Measurements from ENCODE around the gene ABAT. TPM values are rescaled to one million over a fixed set of nuclear protein-coding genes. Genes with fewer than 3 reads are reported as not detected.
A peak's percentile ranks its signal among the peaks of the same experiment; 100 is the strongest.
"Not testable (repeated sequence)": the region's sequence is repeated elsewhere in the genome, so short reads cannot be mapped to it uniquely, and the experiment has no call there.

The ABAT gene
- total RNA-seq, 4 donors from 2014 or later: 2.0 to 8.5 (median 5.9) TPM

DNA sequence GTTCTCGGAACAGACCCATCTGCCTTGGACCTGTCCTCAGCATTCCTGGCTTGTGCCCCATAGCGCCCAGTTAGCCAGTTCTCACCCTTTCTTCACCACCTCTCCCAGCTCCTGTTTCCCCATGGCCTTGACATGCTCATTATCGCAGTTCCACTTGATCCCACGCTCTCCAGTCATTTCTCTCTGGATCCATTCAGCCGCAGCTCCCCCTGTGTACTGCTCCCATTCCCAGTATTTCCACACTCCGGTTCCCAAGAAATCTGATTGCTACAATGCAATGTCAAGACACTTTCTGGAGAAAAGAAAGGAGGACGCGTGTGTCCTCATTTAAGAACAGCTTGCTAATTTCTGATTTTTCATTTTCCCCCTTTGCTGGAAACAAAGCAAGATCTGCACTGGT is 67.7 kb downstream of the ABAT start:
- 77% methylated on average over 8 of the region's 8 CpGs for WGBS
- no peaks in the 10 kb centered on the region for H3K27me3 ChIP-seq
- no peaks in the 10 kb centered on the region for H3K36me3 ChIP-seq
- no peak for DNase-seq (ENCODE audit: low spot score in 2 of 2)
- no peak overlapping the region for H3K27ac ChIP-seq
- no peak overlapping the region for H3K4me3 ChIP-seq
- no peaks in the 10 kb centered on the region for H3K4me1 ChIP-seq
- H3K9me3 ChIP-seq: no peaks in the 10 kb centered on the region
- TF ChIP-seq, protein P1, sequence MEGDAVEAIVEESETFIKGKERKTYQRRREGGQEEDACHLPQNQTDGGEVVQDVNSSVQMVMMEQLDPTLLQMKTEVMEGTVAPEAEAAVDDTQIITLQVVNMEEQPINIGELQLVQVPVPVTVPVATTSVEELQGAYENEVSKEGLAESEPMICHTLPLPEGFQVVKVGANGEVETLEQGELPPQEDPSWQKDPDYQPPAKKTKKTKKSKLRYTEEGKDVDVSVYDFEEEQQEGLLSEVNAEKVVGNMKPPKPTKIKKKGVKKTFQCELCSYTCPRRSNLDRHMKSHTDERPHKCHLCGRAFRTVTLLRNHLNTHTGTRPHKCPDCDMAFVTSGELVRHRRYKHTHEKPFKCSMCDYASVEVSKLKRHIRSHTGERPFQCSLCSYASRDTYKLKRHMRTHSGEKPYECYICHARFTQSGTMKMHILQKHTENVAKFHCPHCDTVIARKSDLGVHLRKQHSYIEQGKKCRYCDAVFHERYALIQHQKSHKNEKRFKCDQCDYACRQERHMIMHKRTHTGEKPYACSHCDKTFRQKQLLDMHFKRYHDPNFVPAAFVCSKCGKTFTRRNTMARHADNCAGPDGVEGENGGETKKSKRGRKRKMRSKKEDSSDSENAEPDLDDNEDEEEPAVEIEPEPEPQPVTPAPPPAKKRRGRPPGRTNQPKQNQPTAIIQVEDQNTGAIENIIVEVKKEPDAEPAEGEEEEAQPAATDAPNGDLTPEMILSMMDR (IDR thresholded peaks at IDR 0.05): no peak
- TF ChIP-seq POLR2A (IDR thresholded peaks at IDR 0.05) (no peak), POLR2AphosphoS5 (IDR thresholded peaks at IDR 0.05) (no peak), EP300 (IDR thresholded peaks at IDR 0.05) (no peak)

DNA sequence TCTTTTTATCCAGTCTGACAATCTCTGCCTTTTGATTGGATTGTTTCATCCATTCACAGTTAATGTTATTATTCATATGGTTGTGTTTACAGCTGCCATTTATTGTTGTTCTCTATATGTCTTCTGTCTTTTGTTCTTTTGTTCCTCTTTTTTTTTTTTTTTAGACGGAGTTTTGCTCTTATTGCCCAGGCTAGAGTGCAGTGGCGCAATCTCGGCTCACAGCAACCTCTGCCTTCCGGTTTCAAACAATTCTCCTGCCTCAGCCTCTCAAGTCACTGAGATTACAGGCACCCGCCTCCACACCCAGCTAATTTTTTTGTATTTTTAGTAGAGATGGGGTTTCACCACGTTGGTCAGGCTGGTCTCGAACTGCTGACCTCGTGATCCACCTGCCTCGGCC is 74.5 kb downstream of the ABAT start:
- H3K27ac ChIP-seq; DNase-seq (ENCODE audit: low spot score in 2 of 2); H3K36me3 ChIP-seq; H3K4me3 ChIP-seq; H3K27me3 ChIP-seq; H3K9me3 ChIP-seq; H3K4me1 ChIP-seq: not testable (repeated sequence)
- 90% methylated on average over 9 of the region's 9 CpGs for WGBS

DNA sequence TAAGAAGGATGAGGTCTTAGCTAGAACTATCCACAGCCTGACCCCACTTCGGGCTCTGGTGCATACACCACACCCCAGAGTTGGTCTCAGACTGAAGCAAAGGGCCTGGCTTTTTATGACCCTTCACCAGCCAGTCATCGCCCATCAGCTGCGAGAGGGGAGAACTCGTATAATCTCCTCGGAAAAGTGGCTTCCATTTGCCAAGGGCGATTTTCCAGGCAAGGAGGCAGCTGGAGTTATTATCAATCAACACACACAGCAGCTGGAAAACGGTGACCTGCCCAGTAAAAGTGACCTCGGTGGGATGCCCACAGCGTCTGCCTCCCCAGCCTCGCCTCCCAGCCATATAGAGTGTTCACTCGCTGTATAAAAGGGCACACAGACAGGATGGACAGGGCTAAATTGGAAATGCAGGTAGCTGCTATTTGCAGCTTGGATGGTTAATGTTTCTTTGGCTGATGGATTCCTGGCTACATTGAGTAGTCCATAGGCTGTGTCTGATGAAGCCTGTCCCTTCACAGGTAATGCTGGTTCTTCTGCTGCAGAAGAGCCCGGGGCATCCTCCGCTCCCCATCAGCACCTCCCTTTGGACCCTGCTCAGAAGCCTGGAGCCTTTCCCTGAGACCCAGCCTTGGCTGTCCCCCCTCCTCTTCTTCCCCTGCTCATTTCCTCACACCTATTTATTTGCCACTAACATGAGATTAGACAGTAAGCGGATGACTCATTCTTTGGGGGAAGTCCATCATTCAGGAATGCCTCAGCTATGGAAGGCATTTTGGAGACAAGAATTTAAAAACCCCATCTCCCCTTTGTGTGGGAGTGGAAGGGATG is 77.3 kb downstream of the ABAT start:
- TF ChIP-seq, protein P1 (IDR thresholded peaks at IDR 0.05): no peak
- no peak for TF ChIP-seq POLR2AphosphoS5 (IDR thresholded peaks at IDR 0.05)
- no peak for TF ChIP-seq EP300 (IDR thresholded peaks at IDR 0.05)
- no peak for TF ChIP-seq POLR2A (IDR thresholded peaks at IDR 0.05)

DNA sequence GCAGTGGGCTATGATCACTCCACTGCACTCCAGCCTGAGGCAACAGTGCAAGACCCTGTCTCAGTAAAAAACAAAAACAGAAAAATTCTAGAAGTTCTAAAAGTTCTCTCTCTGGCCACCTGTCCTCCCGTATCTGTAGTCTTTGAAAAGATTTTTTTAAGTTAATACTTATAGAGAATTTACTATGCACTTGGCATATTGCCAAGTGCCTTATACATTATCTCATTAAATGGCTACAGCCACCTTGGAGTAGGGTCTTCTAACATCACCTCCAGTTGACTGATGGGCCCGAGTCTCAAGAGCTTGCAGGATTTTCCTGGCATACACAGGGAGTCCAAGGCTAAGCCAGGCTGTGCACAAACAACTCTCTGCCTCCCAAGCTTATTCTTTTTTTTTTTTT is 78.3 kb downstream of the ABAT start:
- Histone ChIP-seq H3K4me1 (no peaks in the 10 kb centered on the region), H3K27me3 (no peaks in the 10 kb centered on the region), H3K9me3 (no peaks in the 10 kb centered on the region), H3K36me3 (peaks cover 11% of the 10 kb centered on the region), H3K27ac (no peak overlapping the region), H3K4me3 (no peak overlapping the region)
- TF ChIP-seq, protein P1 (IDR thresholded peaks at IDR 0.05): no peak
- no peak for TF ChIP-seq POLR2A (IDR thresholded peaks at IDR 0.05)
- WGBS: 31% methylated on average over 2 of the region's 2 CpGs
- DNase-seq (ENCODE audit: low spot score in 2 of 2): no peak

More for the DNA sequence above, 77.3 kb downstream of the ABAT start:
- Histone ChIP-seq H3K4me3 (no peak overlapping the region), H3K36me3 (peaks cover 9% of the 10 kb centered on the region), H3K27me3 (no peaks in the 10 kb centered on the region), H3K9me3 (no peaks in the 10 kb centered on the region), H3K27ac (no peak overlapping the region), H3K4me1 (no peaks in the 10 kb centered on the region)
- DNase-seq (ENCODE audit: low spot score in 2 of 2): peak in 1 of 2 donors; percentile 30
- 52% methylated on average over 14 of the region's 14 CpGs for WGBS

DNA sequence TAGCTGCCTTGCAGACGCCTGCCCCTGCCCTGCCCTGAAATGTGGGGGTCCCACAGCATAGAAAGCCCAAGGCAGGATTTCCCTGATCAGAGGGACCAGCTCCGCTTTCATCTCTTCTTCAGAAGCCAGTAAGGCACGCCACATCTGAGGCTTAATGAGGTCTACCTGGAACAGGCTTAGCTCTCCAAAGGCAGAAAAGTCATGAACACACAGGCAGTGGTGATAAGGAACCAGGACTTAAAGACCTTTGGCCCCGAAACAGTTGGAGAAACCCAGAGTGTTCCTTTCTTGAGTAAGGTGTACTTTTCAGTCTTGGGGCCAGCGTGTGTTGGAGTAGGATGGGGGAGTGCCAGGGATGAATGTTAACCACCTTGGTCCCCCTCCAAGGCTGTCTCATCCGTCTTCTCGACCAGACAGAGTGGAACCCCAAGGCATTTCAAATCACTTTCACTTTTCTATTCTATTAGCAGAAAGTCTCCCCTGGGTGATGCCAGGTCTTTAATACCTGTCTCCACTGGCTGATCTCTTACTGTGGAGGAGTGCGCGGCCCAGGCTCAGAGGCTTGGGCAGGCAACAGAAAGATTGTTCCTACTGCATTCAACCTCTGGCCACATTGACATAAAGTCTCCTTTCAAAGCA is 79.1 kb downstream of the ABAT start:
- TF ChIP-seq EP300 (IDR thresholded peaks at IDR 0.05) (no peak), POLR2AphosphoS5 (IDR thresholded peaks at IDR 0.05) (no peak)
- Histone ChIP-seq H3K4me3 (no peak overlapping the region), H3K27me3 (no peaks in the 10 kb centered on the region), H3K36me3 (peaks cover 12% of the 10 kb centered on the region), H3K27ac (no peak overlapping the region), H3K9me3 (no peaks in the 10 kb centered on the region), H3K4me1 (no peaks in the 10 kb centered on the region)
- WGBS: 52% methylated on average over 9 of the region's 9 CpGs
- DNase-seq (ENCODE audit: low spot score in 2 of 2): peak in 1 of 2 donors; percentile 16

DNA sequence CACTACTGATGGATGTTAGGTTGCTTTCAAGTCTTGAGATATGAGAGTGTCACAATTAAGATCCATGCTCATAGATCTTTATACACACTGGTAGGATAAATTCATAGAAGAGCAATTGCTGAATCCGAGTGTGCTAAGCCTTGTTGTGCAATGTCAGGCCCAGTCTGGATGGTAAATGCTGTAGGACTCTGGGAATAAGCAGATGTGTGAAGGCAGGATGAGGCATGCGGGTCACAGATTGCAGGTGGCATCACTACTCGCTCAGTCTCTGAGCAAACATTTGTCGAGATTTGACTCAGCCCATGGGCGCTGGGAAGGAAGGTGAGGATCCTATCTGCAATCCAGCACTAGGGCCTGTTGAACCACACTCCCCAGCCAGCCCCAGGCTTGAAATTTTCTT is 82.3 kb downstream of the ABAT start:
- Histone ChIP-seq H3K36me3 (peaks cover 7% of the 10 kb centered on the region), H3K27ac (no peak overlapping the region), H3K4me1 (no peaks in the 10 kb centered on the region), H3K9me3 (no peaks in the 10 kb centered on the region), H3K4me3 (no peak overlapping the region), H3K27me3 (no peaks in the 10 kb centered on the region)
- 78% methylated on average over 5 of the region's 5 CpGs for WGBS
- DNase-seq (ENCODE audit: low spot score in 2 of 2): peak in 1 of 2 donors; percentile 16
- TF ChIP-seq, protein P1 (IDR thresholded peaks at IDR 0.05): no peak
- TF ChIP-seq POLR2AphosphoS5 (IDR thresholded peaks at IDR 0.05): no peak
- no peak for TF ChIP-seq POLR2A (IDR thresholded peaks at IDR 0.05)
- TF ChIP-seq EP300 (IDR thresholded peaks at IDR 0.05): no peak
